Fibroblast of villous mesenchyme (primary cell): ENCODE results near the gene SYTL3. TPM values are rescaled to one million over a fixed set of nuclear protein-coding genes. Genes with fewer than 3 reads are reported as not detected.

ENCODE experiments used
- DNase-seq: peaks from one replicate; pipeline ENCODE4 v3.0.0-alpha.2; 2010; ENCODE audit warnings: low read depth
- H3K4me3 ChIP-seq: 2 replicates; pipeline ENCODE4 v1.5.1; 2011; ENCODE audit warnings: low read depth, mild to moderate bottlenecking, low read length
- CTCF ChIP-seq: IDR thresholded peaks from 2 replicates; pipeline ENCODE4 v1.5.1; 2012; ENCODE audit warnings: low read depth, mild to moderate bottlenecking, low read length; ENCODE audit not compliant: insufficient read depth
- total RNA-seq: library from RNA; depleted of rRNA; stranded (reverse); fragments of >200 nt; gene quantifications from 2 replicates; pipeline ENCODE4 v1.2.3, GENCODE V29; 2012

SYTL3 gene
- total RNA-seq, 1 donor, result 1.7 TPM

- H3K4me3 ChIP-seq, result no peak overlapping the region
- no peak for TF ChIP-seq CTCF
- DNase-seq, result no peak
Measured at GRCh38 chr6:158619922-158620801, 29.7 kb upstream of the SYTL3 start.

- no peak overlapping the region for H3K4me3 ChIP-seq
- TF ChIP-seq CTCF, result no peak
- no peak for DNase-seq
Measured at GRCh38 chr6:158620963-158621693, 28.7 kb upstream of the SYTL3 start.

GRCh38 chr6:158621694-158622544, 27.9 kb upstream of the SYTL3 start:
- H3K4me3 ChIP-seq, result no peak overlapping the region
- no peak for DNase-seq
- no peak for TF ChIP-seq CTCF

- DNase-seq, result no peak
- no peak for TF ChIP-seq CTCF
- H3K4me3 ChIP-seq, result peak overlapping the region; percentile 10
Measured at GRCh38 chr6:158622545-158623190, 27.2 kb upstream of the SYTL3 start.

- no peak for TF ChIP-seq CTCF
- no peak for DNase-seq
- no peak overlapping the region for H3K4me3 ChIP-seq
Measured at GRCh38 chr6:158624684-158625682, 24.9 kb upstream of the SYTL3 start.
